ENCODE results near the gene ITIH1. TPM values are rescaled to one million over a fixed set of nuclear protein-coding genes. Genes with fewer than 3 reads are reported as not detected.

Gene ITIH1
- total RNA-seq, 1 experiment from 2014 or later, result not detected

DNA sequence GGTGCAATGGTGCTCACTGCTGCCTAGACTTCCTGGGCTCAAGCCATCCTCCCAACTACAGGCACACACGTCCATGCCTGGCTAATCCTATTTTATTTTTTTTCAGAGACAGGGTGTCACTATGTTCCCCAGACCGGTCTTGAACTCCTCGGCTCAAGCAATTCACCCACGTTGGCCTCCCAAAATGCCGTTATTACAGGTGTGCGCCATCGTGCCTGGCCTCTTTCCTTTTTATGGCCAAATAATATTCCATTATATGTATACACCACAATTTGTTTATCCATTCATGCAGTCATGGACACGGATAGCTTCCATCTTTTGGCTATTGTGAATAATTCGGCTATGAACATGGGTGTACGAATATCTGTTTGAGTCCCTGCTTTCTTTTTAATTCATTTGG, 5.7 kb upstream of the ITIH1 start:
- no peak for ATAC-seq

DNA sequence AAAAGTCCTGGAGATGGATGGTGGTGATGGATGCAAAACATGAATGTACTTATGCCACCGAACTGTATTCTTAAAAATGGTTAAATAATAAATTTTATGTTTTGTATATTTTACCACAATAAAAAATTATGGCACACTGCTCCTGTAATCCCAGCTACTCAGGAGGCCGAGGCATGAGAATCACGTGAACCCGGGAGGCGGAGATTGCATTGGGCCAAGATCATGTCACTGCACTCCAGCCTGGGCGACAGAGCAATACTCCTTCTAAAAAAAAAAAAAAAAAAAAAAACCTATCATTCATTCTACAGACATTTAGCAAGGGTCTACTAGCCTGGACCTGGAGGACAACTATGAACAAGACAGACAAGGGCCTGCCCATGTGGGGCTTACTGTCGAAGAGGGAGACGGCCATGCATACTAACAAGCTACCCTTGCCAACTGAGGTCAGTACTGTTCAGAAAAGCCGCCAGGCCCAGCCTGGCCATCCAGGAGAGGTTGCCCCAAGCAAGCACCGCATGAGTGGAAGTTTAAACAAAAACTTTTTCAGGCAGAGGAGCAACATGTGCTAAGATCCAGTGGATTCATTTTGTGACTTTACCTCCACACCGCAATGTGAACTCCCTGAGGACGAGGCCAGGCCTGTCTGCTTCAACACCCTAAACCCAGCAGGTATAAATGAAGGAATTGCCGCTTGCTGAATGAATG, 3.9 kb upstream of the ITIH1 start:
- no peaks in the 10 kb centered on the region for H4K20me1 ChIP-seq (ENCODE audit: low read length)
- H3K9ac ChIP-seq (ENCODE audit: low read length), result no peak overlapping the region
- ChIA-PET CTCF (no interaction called here), POLR2A (ENCODE audit: unreplicated experiment) (no interaction called here)
- intact Hi-C loops (cut with micrococcal nuclease), result loop anchor here (10.0 kb wide), 1 partner anchor 291 kb away; no protein-coding TSS in a partner anchor
- no peaks in the 10 kb centered on the region for H3K9me3 ChIP-seq (ENCODE audit: low read length)
- H3K4me3 ChIP-seq (ENCODE audit: low read length), result no peak overlapping the region
- DNase-seq (no peak), ATAC-seq (no peak)
- peaks cover 22% of the 10 kb centered on the region for H3K79me2 ChIP-seq (ENCODE audit: low read length)
- TF ChIP-seq EZH2 (IDR thresholded peaks at IDR 0.05; ENCODE audit: low read length, unreplicated experiment) (no peak), EZH2phosphoT487 (IDR thresholded peaks at IDR 0.05; ENCODE audit: borderline replicate concordance, low read length) (no peak)
- TF ChIP-seq, protein P1, sequence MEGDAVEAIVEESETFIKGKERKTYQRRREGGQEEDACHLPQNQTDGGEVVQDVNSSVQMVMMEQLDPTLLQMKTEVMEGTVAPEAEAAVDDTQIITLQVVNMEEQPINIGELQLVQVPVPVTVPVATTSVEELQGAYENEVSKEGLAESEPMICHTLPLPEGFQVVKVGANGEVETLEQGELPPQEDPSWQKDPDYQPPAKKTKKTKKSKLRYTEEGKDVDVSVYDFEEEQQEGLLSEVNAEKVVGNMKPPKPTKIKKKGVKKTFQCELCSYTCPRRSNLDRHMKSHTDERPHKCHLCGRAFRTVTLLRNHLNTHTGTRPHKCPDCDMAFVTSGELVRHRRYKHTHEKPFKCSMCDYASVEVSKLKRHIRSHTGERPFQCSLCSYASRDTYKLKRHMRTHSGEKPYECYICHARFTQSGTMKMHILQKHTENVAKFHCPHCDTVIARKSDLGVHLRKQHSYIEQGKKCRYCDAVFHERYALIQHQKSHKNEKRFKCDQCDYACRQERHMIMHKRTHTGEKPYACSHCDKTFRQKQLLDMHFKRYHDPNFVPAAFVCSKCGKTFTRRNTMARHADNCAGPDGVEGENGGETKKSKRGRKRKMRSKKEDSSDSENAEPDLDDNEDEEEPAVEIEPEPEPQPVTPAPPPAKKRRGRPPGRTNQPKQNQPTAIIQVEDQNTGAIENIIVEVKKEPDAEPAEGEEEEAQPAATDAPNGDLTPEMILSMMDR (conservative IDR thresholded peaks at IDR 0.05; ENCODE audit: low read depth, low read length), result no peak
- no peaks in the 10 kb centered on the region for H3K27me3 ChIP-seq (ENCODE audit: low read length)
- no peak overlapping the region for H2AFZ ChIP-seq (ENCODE audit: low read length)
- no peak overlapping the region for H3K27ac ChIP-seq (ENCODE audit: low read length)
- H3K4me2 ChIP-seq (ENCODE audit: low read length), result no peak overlapping the region
- H3K36me3 ChIP-seq (ENCODE audit: low read depth, low read length), result peaks cover under 1% of the 10 kb centered on the region; the same call in 1 of the 2 replicates
- no TSS peak for BruUV-seq (replicated peaks)
- no peaks in the 10 kb centered on the region for H3F3A ChIP-seq (ENCODE audit: low read length, unreplicated experiment)
- H3K4me1 ChIP-seq (ENCODE audit: insufficient read depth, low read length), result peaks cover 13% of the 10 kb centered on the region
- H3K9me2 ChIP-seq (replicated peaks; ENCODE audit: low read length), result no peaks in the 10 kb centered on the region

More for the DNA sequence above, 5.7 kb upstream of the ITIH1 start:
- Histone ChIP-seq H3K4me1 (ENCODE audit: insufficient read depth, low read length) (peaks cover 13% of the 10 kb centered on the region), H4K20me1 (ENCODE audit: low read length) (no peaks in the 10 kb centered on the region), H3K79me2 (ENCODE audit: low read length) (peaks cover 32% of the 10 kb centered on the region), H3K9me3 (ENCODE audit: low read length) (no peaks in the 10 kb centered on the region), H3K27me3 (ENCODE audit: low read length) (no peaks in the 10 kb centered on the region), H3K9ac (ENCODE audit: low read length) (peak overlapping the region; percentile 85; the same call in 1 of the 2 replicates), H3K9me2 (replicated peaks; ENCODE audit: low read length) (no peaks in the 10 kb centered on the region), H3K27ac (ENCODE audit: low read length) (no peak overlapping the region), H3F3A (ENCODE audit: low read length, unreplicated experiment) (no peaks in the 10 kb centered on the region), H3K4me3 (ENCODE audit: low read length) (peak overlapping the region; percentile 83; the same call in 1 of the 2 replicates), H3K4me2 (ENCODE audit: low read length) (peak overlapping the region; percentile 98; the same call in 1 of the 2 replicates), H3K36me3 (ENCODE audit: low read depth, low read length) (peaks cover 4% of the 10 kb centered on the region; the same call in 1 of the 2 replicates), H2AFZ (ENCODE audit: low read length) (peak overlapping the region; percentile 93)
- intact Hi-C loops (cut with micrococcal nuclease), result loop anchor here (10.0 kb wide), 1 partner anchor 293 kb away; no protein-coding TSS in a partner anchor
- BruUV-seq (replicated peaks), result no TSS peak
- CTCF ChIA-PET, result interaction anchor here (0.6 kb wide), 1 partner anchor 142 kb away, joined by 3 read pairs; no protein-coding TSS in a partner anchor
- POLR2A ChIA-PET (ENCODE audit: unreplicated experiment), result no interaction called here
- no peak for TF ChIP-seq EZH2 (IDR thresholded peaks at IDR 0.05; ENCODE audit: low read length, unreplicated experiment)
- DNase-seq, result no peak

DNA sequence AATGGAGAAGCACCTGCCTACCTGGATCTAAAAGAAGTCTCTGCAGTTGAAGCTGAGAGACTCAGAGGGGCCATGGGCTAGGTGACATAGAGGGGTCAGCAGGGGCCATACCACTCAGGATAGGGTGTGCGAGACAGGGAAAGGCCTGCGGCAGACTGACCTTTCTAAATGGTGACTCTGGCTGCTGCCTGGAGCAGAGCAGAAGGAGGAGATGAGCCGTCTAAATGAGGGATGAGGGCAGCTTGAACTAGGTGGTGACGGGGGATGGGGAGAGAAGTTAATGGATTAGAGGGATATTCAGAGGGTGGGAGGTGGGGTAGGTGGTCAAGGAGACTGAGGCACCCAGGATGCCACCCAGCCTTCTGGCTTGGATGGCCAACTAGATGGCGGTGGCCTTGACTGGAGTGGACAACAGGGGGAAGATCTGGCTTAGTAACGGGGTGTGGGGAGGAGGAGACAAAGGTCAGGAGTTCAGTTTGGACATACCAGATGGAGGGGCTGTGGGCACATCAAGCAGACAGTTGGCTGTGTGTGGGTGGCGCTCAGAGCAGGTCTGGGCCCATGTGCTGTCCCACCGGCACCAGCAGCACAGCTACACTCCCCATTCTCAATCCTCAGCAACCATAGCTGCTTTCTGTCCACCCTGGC, 3.2 kb upstream of the ITIH1 start:
- no peak for DNase-seq

More for the DNA sequence above, 3.2 kb upstream of the ITIH1 start:
- Histone ChIP-seq H3K36me3 (ENCODE audit: low read depth, low read length) (no peaks in the 10 kb centered on the region), H3K27ac (ENCODE audit: low read length) (no peak overlapping the region), H3K9ac (ENCODE audit: low read length) (no peak overlapping the region), H3K79me2 (ENCODE audit: low read length) (peaks cover 15% of the 10 kb centered on the region), H3K27me3 (ENCODE audit: low read length) (no peaks in the 10 kb centered on the region), H2AFZ (ENCODE audit: low read length) (no peak overlapping the region), H4K20me1 (ENCODE audit: low read length) (no peaks in the 10 kb centered on the region), H3F3A (ENCODE audit: low read length, unreplicated experiment) (no peaks in the 10 kb centered on the region), H3K4me1 (ENCODE audit: insufficient read depth, low read length) (peaks cover 12% of the 10 kb centered on the region), H3K4me3 (ENCODE audit: low read length) (no peak overlapping the region), H3K9me3 (ENCODE audit: low read length) (no peaks in the 10 kb centered on the region), H3K4me2 (ENCODE audit: low read length) (no peak overlapping the region), H3K9me2 (replicated peaks; ENCODE audit: low read length) (no peaks in the 10 kb centered on the region)
- no peak for ATAC-seq
- TF ChIP-seq EZH2 (IDR thresholded peaks at IDR 0.05; ENCODE audit: low read length, unreplicated experiment) (no peak), EZH2phosphoT487 (IDR thresholded peaks at IDR 0.05; ENCODE audit: borderline replicate concordance, low read length) (no peak)
- TF ChIP-seq, protein P1 (conservative IDR thresholded peaks at IDR 0.05; ENCODE audit: low read depth, low read length), result no peak
- CTCF ChIA-PET, result no interaction called here
- intact Hi-C loops (cut with micrococcal nuclease), result loop anchor here (10.0 kb wide), 1 partner anchor 291 kb away; no protein-coding TSS in a partner anchor
- POLR2A ChIA-PET (ENCODE audit: unreplicated experiment), result no interaction called here
- no TSS peak for BruUV-seq (replicated peaks)

Measured in PC-3 (cell line).